Chondrocyte (in vitro differentiated cells): ENCODE data around the gene CDYL. TPM values are rescaled to one million over a fixed set of nuclear protein-coding genes. Genes with fewer than 3 reads are reported as not detected.

ENCODE experiments used
- DNase-seq: peaks from one replicate; pipeline ENCODE4 v3.0.0; 2021; ENCODE audit warnings: mixed read lengths, low spot score
- H3K27ac Mint-ChIP-seq: one replicate; pipeline ENCODE4 v1.8.0; 2021; ENCODE audit warnings: mild to moderate bottlenecking, moderate library complexity, mixed read lengths; ENCODE audit not compliant: unreplicated experiment
- H3K27me3 Mint-ChIP-seq: 2 replicates; pipeline ENCODE4 v1.8.0; 2021; ENCODE audit warnings: low read depth, mixed read lengths
- H3K36me3 Mint-ChIP-seq: 2 replicates; pipeline ENCODE4 v1.8.0; 2021; ENCODE audit warnings: low read depth, mixed read lengths
- H3K4me1 Mint-ChIP-seq: 2 replicates; pipeline ENCODE4 v1.8.0; 2021; ENCODE audit warnings: low read depth, mild to moderate bottlenecking, mixed read lengths
- H3K4me3 Mint-ChIP-seq: one replicate; pipeline ENCODE4 v1.8.0; 2021; ENCODE audit warnings: mild to moderate bottlenecking, moderate library complexity, mixed read lengths; ENCODE audit not compliant: unreplicated experiment
- H3K9me3 Mint-ChIP-seq: 2 replicates; pipeline ENCODE4 v1.8.0; 2021; ENCODE audit warnings: low read depth, mixed read lengths
- CTCF ChIP-seq: fragments of 200-600 bp; sonication (generic); IDR thresholded peaks from 2 replicates; pipeline ENCODE4 v1.5.0; 2021; ENCODE audit warnings: antibody characterized with exemption, mild to moderate bottlenecking, moderate library complexity
- total RNA-seq: library from RNA; stranded (reverse); gene quantifications from 3 replicates; pipeline ENCODE4 v1.2.1, GENCODE V29; 2021

Gene CDYL
- total RNA-seq, 1 donor from 2014 or later, result 63.7 TPM

GRCh38 chr6:4899249-4900034 lies 123.2 kb downstream of the CDYL start:
- H3K4me3 Mint-ChIP-seq, result no peak overlapping the region
- TF ChIP-seq CTCF, result no peak
- peaks cover 10% of the 10 kb centered on the region for H3K9me3 Mint-ChIP-seq
- peaks cover 21% of the 10 kb centered on the region for H3K36me3 Mint-ChIP-seq
- no peak overlapping the region for H3K27ac Mint-ChIP-seq
- no peak for DNase-seq
- H3K27me3 Mint-ChIP-seq, result no peaks in the 10 kb centered on the region
- H3K4me1 Mint-ChIP-seq, result peaks cover 10% of the 10 kb centered on the region

GRCh38 chr6:4901386-4902061 lies 125.3 kb downstream of the CDYL start:
- H3K27me3 Mint-ChIP-seq, result no peaks in the 10 kb centered on the region
- TF ChIP-seq CTCF, result no peak
- peaks cover 10% of the 10 kb centered on the region for H3K9me3 Mint-ChIP-seq
- H3K36me3 Mint-ChIP-seq, result peaks cover 17% of the 10 kb centered on the region
- H3K27ac Mint-ChIP-seq, result no peak overlapping the region
- no peak for DNase-seq
- H3K4me1 Mint-ChIP-seq, result peaks cover 4% of the 10 kb centered on the region
- no peak overlapping the region for H3K4me3 Mint-ChIP-seq

GRCh38 chr6:4902363-4902762 lies 126.2 kb downstream of the CDYL start:
- DNase-seq, result no peak
- Mint-ChIP-seq H3K9me3 (peaks cover 10% of the 10 kb centered on the region), H3K27ac (no peak overlapping the region), H3K27me3 (no peaks in the 10 kb centered on the region), H3K4me1 (peaks cover 7% of the 10 kb centered on the region), H3K4me3 (no peak overlapping the region), H3K36me3 (peaks cover 16% of the 10 kb centered on the region)
- TF ChIP-seq CTCF, result no peak

GRCh38 chr6:4903121-4903520 lies 126.9 kb downstream of the CDYL start:
- no peak overlapping the region for H3K27ac Mint-ChIP-seq
- H3K36me3 Mint-ChIP-seq, result peaks cover 14% of the 10 kb centered on the region
- H3K4me3 Mint-ChIP-seq, result no peak overlapping the region
- peaks cover 10% of the 10 kb centered on the region for H3K9me3 Mint-ChIP-seq
- TF ChIP-seq CTCF, result no peak
- no peak for DNase-seq
- no peaks in the 10 kb centered on the region for H3K27me3 Mint-ChIP-seq
- H3K4me1 Mint-ChIP-seq, result peaks cover 12% of the 10 kb centered on the region

- H3K36me3 Mint-ChIP-seq, result peaks cover 15% of the 10 kb centered on the region
- no peak for TF ChIP-seq CTCF
- no peaks in the 10 kb centered on the region for H3K27me3 Mint-ChIP-seq
- H3K9me3 Mint-ChIP-seq, result peaks cover 10% of the 10 kb centered on the region
- no peak overlapping the region for H3K4me3 Mint-ChIP-seq
- no peak for DNase-seq
- H3K4me1 Mint-ChIP-seq, result peaks cover 20% of the 10 kb centered on the region
- H3K27ac Mint-ChIP-seq, result no peak overlapping the region
These were observed 127.7 kb downstream of the CDYL start for GRCh38 chr6:4903751-4904370.
